Measurements from ENCODE around the gene CHRNE. TPM values are rescaled to one million over a fixed set of nuclear protein-coding genes. Genes with fewer than 3 reads are reported as not detected.

CHRNE gene
- total and polyA plus RNA-seq, 2 donors (not counting 1 experiment from before 2014, with no cell fraction given) = 0.99 to 4.7 TPM

GRCh38 chr17:4896332-4897197 lies 6.3 kb downstream of the CHRNE start:
- intact Hi-C loops (cut with micrococcal nuclease) = no loop called here

More at GRCh38 chr17:4896332-4897197, 6.3 kb downstream of the CHRNE start:
- CTCF ChIA-PET = no interaction called here
- no peak overlapping the region for H3K4me3 ChIP-seq (ENCODE audit: control extremely low read depth in 1 of 5, extremely low read depth in 1 of 5, insufficient read depth in 1 of 5, low read depth in 2 of 5, low read length in 4 of 5)
- no peaks in the 10 kb centered on the region for H3K9me3 Mint-ChIP-seq (ENCODE audit: insufficient read depth)
- H3K4me1 Mint-ChIP-seq = peaks cover 28% of the 10 kb centered on the region
- H3K27me3 ChIP-seq (replicated peaks in 1 of 4; ENCODE audit: control extremely low read depth in 1 of 4, control insufficient read depth in 3 of 4, insufficient read depth in 4 of 4, low read length in 3 of 4) = peaks cover 0 to 21% (median 10%) of the 10 kb centered on the region in 4 experiments
- H3K9ac ChIP-seq (ENCODE audit: low read length) = no peak overlapping the region
- no peak overlapping the region for H3K4me3 Mint-ChIP-seq
- no peak overlapping the region for H3K27ac ChIP-seq (ENCODE audit: low read length in 2 of 2)
- TF ChIP-seq EZH2 (IDR thresholded peaks at IDR 0.05; ENCODE audit: borderline replicate concordance, insufficient read depth, low read depth, low read length, poor library complexity, severe bottlenecking) = no peak
- no peak for TF ChIP-seq CTCF (IDR thresholded peaks at IDR 0.05)
- H3K79me2 ChIP-seq (ENCODE audit: control insufficient read depth, insufficient read depth, low read length) = no peaks in the 10 kb centered on the region
- H3K9me3 ChIP-seq (ENCODE audit: control extremely low read depth in 1 of 3, control insufficient read depth in 2 of 3, insufficient read depth in 1 of 3, low read length in 2 of 3) = peaks cover 0 to 18% (median 0%) of the 10 kb centered on the region in 3 donors
- peaks cover 0 to 54% of the 10 kb centered on the region in 2 experiments for H3K36me3 ChIP-seq (replicated peaks in 1 of 2; ENCODE audit: control extremely low read depth in 1 of 2, control insufficient read depth in 1 of 2, extremely low read depth in 1 of 2, insufficient read depth in 2 of 2, low read length in 1 of 2)
- peaks cover 27 to 30% of the 10 kb centered on the region in 2 donors for H3K4me1 ChIP-seq (ENCODE audit: control insufficient read depth in 2 of 2, insufficient read depth in 2 of 2, low read length in 2 of 2)
- H3K27ac Mint-ChIP-seq = no peak overlapping the region
- POLR2A ChIA-PET = interaction anchor here (0.5 kb wide), 1 partner anchor 155 kb away, joined by 10 read pairs; no protein-coding TSS in a partner anchor
- no peak for ATAC-seq (ENCODE audit: low read depth)
- WGBS (ENCODE audit: insufficient coverage) = 97% methylated on average over 22 of the region's 27 CpGs
- H4K20me1 ChIP-seq (ENCODE audit: control insufficient read depth, insufficient read depth, low read length, poor library complexity, severe bottlenecking) = peaks cover 8% of the 10 kb centered on the region
- DNase-seq = peak; percentile 34
- no peak overlapping the region for H2AFZ ChIP-seq (ENCODE audit: insufficient read depth, low read depth, low read length, poor library complexity, severe bottlenecking)
- no peak overlapping the region for H3K4me2 ChIP-seq (replicated peaks; ENCODE audit: low read depth, low read length, poor library complexity, severe bottlenecking)
- no peaks in the 10 kb centered on the region for H3K27me3 Mint-ChIP-seq

Data from B cell (primary cell).